ENCODE measurements around the gene MAPK8IP1.
A peak's percentile ranks its signal among the peaks of the same experiment; 100 is the strongest.
"Not testable (repeated sequence)": the region's sequence is repeated elsewhere in the genome, so short reads cannot be mapped to it uniquely, and the experiment has no call there.

Gene MAPK8IP1

DNA sequence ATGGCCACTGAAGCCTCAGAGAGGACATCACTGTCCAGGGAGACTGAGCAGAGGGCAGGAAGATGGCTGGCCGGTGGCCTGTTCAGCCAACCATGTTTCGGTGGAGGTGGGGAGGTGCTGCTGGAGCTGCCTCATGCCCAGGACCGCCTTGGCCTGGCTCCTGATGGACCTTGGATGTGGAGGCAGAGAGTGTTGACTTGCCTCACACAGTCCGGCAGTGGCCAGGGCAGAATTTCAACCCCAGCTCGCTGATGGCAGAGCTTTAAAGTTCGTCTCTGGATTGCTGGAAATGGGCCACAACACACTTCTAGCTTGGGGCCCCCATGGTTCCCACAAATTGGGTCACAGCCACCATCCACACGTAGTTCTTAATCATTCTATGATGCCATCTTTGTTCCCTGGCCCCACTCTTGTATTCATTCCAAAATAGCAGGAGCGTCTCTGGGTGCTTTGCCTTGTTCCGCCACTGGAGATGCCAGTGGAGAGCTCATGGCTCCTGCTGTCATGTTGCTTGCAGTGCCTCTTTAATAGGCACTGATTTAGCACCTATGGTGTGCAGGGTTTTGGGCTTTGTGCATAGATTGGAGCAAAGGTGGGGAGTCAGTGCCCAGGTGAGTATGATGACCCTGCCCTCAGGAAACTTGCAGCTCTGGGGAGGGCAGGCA, 5.6 kb downstream of the MAPK8IP1 start:
- no peak for DNase-seq (ENCODE audit: low read depth)

DNA sequence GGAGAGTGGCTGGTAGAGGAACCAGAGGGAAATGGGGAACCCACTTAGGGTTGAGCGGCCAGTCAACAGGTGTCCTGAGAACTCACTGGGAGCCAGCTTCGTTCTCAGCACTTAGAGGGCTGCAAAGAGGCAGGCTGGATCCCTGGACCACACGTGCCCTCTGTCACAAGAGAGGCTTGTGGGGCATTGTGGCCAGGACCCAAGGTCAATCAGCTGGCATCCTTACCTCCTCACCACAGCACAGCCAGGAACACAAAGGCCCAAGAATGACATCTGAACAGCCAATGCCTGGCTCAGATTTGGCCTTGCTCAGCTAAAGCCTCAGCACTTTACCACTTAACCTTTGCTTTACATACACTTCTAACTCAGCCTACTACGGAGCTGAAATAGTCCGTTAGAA, 7.4 kb downstream of the MAPK8IP1 start:
- no peak for DNase-seq (ENCODE audit: low read depth)

DNA sequence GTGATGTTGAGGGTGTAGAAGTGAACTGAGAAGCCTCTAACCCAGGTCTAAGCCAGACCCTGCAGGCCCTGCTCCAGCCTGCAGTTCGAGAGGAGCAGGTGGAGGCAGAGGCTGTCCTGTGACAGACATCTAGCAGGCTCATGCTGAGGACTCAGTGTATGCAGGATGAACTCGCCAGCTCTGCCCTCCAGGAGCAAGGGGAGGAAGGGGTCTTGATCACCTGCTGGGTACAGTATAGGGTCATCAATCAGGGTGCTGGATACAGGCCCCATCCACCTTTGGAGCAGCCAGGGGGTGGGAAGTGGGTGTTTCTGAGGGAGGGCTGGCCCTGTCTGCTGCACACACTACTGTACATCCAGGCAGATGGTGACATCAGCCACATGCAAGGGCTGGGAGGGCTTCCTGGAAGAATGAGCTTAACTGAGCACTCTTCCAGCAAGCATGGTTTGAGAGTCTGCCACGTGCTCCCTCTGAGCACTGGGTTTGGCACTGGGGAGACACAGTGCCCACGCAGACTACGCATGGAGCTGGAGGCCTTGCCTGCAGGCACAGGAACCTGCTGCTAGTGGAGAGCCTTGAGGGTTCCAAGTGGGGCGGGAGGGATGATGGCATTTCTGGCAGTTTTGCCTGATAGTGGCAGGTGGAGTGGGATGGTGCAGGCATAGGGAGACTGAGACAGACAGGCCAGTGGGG, 9.2 kb downstream of the MAPK8IP1 start:
- DNase-seq (ENCODE audit: low read depth) = no peak

DNA sequence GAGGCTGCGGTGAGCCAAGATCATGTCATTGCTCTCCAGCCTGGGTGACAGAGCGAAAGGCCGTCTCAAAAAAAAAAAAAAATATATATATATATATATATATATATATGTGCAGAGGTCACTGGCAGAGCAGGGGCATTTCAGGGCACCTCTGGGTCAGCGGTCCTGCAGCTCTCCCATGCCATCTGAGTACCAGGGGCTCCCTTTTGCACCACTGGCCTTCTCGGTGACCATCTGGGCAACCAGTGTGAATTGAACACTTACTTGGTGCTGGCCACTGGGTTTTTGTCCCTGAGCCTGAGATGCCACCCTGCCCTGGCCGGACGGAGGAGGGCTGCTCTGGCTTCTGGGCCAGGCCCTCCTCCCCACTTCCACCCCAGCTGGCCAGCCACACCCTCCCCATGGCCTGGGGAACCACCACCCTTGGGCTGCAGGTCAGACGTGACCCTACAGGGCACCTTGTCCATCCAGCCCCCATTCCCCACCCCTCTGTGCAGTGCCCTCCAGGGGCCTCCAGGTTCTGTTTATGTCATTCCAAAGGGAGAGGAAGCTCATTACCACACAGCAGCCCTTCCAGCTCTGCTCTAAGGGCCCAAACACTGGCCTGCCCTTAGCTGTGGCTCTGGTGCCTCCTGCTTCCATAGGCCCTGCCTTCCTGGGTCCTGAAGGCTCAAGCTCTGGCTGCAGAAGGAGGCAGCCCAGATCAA, 10.3 kb downstream of the MAPK8IP1 start:
- DNase-seq (ENCODE audit: low read depth) = no peak

DNA sequence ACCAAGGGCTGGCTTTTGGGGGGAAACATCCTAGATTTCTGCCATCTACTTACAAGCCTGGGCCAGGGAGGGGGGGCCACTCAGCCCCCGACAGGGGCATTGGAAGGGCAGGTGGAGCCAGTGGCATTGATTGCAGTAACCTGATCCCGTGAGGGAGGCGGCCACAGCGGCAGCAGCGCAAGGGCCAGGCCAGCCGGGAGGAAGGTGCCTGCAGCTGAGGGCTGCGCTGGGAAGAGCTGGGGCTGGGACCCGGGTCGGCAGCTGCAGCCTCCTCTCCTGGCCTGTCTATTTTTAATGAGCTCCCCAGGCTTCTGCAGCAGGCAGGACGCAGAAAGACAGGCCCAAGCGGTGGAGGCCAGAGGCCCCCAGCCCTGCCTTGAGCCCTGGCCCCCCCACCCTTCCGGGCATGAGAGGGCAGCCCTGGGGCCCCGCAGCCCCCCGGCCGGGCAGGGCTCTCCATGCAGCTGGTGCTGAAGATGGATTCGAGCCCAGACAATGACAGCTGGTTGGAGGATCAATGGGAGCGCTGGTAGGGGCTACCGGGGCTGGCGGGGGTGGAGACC, 11.1 kb downstream of the MAPK8IP1 start:
- no peak for DNase-seq (ENCODE audit: low read depth)

DNA sequence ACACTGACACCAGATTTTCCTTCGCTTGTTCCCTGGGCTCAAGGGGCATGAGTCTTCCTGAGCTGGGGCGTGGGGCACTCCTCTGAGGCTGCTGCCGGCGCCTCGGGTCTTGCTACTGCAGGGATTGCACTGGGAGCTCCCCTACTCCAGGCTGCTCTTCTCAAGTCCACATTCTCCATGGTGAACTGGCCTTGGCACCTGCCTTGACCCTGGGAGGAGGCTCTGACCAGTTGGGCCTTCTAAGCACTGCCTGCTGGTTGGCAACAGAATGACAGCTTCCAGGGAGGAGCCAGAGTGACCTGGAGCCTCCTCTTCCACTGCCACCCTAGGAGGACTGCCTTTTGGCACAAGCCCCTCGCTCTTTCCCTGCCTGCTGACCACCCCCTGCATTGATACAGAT, 12.1 kb downstream of the MAPK8IP1 start:
- no peak for DNase-seq (ENCODE audit: low read depth)

DNA sequence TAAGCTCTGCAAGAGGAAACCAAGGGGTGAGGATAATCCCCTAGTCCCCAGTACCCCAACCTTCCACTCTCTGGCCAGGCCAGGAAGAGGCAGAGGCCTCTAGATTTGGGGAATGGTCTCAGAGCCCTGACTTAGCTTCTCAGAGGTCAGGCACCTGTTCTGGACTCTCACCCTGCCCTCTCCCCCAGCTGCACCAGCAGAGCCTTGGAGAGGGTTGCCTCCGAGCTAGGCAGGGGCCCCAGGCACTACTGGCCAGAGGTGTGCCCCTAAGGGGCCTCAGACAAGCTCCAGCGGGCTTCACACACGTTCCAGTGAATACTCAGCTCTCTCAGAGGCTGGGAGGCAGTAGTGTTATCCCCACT, 13.6 kb downstream of the MAPK8IP1 start:
- no peak for DNase-seq (ENCODE audit: low read depth)

DNA sequence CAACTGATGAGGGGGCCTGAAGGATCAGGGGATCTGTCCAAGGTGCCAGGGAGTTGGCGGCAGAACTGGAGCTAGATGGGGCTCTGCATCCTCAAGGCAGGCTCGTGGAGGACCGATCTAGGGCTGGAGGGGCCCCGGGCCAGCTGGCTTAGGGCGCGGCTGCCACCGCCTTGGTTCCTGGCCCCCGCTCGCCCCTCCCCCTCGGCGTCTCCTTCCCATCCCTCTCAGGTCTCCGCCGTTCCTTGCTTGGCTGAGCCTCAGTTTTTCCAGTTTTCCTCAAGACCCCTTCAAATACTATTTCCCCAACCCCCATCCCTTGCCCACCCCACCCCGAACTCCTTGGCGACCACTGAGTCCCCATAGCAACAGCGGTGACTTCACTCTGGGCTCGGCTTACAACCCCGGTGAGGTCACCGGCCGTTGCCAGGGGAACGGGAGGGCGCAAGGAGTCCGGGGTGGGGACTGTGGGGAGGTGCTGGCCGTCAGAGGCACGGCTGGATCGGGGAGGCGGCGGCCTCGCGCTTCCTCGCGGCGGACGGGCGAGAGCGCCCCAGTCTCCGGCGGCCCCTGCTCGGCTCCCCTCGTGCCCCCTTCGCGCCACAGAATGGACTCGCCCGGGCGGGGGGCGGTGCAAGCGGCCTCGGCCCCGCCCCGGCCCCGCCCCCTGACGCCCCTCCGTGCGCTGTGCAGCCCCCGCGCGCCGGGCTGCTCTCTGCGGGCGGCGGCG, 14.2 kb downstream of the MAPK8IP1 start:
- DNase-seq (ENCODE audit: low read depth) = peak; percentile 55

DNA sequence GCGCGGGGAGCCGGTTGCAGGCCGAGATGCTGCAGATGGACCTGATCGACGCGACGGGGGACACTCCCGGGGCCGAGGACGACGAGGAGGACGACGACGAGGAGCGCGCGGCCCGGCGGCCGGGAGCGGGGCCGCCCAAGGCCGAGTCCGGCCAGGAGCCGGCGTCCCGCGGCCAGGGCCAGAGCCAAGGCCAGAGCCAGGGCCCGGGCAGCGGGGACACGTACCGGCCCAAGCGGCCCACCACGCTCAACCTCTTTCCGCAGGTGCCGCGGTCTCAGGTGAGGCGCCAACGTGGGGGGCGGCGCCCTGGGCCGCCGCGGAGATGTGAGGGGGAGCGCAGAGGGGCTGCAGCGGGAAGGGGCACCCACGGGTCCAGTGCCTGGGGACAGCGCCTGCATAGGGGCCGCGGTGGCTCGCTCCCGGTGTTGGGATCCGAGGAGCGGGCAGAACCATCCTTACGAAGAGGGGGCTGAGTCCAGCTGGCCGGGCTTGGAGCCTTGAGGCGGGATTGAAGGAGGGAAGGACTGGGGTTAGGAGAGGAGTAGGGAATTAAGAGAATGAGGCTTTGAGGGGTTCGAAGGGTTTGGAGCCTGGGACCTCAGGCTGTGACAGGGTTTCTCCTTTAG, 14.8 kb downstream of the MAPK8IP1 start:
- not testable (repeated sequence) for DNase-seq (ENCODE audit: low read depth)

DNA sequence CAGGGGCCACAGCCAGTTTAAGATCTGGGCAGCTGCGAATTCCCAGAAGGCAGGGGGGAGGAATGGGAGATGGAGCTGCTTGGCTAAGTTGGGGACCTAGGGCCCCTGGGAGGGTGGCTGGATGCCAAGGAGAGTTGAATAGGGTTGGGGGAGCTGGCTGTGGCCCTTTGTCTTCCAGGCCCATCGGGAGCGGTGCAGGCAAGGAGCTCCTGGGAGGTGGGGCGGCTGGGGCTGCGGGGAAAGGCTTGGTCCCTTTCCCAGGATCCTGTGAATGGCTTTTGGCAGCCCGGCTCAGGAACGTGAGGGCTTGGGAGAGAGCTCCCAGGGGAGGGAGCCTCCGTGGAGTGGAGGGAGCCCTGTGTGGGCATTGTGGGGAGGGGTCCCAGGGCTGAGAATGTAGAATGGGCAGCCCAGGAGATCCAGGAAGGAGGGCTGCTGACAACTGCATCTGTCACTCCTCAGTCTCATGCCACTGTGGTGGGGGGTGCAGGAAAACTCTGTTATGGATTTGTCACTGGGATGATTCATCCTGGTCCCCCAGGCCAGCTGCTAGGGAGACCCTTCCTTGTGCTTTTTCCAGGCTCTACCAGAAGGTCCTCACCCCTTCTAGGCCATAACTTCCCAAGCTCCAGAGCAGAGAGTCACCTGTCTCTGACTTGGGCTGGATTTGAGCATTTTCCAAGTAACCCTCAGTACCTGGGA, 15.6 kb downstream of the MAPK8IP1 start:
- DNase-seq (ENCODE audit: low read depth) = no peak

DNA sequence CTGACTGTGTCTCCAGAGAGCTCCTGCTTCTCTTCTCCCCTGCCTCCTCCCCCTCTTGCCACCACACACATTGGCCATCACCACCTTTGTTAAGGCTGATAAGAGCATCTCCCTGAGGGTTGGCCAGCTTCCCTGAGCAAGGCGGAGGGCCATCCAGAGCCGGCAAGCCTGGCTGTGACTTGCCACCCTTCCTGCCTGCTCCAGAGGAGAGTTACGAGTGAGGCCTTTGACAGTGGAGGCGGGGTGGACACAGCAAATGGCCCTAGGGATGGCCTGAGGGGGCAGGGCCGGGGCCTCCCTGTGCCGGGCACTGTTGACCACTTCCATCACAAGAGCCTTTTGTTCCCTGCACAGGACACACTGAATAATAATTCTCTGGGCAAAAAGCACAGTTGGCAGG, 16.2 kb downstream of the MAPK8IP1 start:
- DNase-seq (ENCODE audit: low read depth) = no peak

DNA sequence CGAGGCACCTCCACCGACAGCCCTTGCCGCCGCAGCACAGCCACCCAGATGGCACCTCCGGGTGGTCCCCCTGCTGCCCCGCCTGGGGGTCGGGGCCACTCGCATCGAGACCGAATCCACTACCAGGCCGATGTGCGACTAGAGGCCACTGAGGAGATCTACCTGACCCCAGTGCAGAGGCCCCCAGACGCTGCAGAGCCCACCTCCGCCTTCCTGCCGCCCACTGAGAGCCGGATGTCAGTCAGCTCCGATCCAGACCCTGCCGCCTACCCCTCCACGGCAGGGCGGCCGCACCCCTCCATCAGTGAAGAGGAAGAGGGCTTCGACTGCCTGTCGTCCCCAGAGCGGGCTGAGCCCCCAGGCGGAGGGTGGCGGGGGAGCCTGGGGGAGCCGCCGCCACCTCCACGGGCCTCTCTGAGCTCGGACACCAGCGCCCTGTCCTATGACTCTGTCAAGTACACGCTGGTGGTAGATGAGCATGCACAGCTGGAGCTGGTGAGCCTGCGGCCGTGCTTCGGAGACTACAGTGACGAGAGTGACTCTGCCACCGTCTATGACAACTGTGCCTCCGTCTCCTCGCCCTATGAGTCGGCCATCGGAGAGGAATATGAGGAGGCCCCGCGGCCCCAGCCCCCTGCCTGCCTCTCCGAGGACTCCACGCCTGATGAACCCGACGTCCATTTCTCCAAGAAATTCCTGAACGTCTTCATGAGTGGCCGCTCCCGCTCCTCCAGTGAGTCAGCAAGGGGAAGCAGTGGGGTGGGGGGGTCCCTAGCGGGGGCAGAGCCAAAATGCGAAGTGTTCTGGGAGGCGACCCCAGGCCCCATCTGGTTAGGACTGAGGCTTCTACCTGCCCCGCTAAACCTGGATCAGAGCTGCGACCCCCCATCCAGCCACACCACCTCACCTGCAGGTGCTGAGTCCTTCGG, 17.3 kb downstream of the MAPK8IP1 start:
- DNase-seq (ENCODE audit: low read depth) = no peak

DNA sequence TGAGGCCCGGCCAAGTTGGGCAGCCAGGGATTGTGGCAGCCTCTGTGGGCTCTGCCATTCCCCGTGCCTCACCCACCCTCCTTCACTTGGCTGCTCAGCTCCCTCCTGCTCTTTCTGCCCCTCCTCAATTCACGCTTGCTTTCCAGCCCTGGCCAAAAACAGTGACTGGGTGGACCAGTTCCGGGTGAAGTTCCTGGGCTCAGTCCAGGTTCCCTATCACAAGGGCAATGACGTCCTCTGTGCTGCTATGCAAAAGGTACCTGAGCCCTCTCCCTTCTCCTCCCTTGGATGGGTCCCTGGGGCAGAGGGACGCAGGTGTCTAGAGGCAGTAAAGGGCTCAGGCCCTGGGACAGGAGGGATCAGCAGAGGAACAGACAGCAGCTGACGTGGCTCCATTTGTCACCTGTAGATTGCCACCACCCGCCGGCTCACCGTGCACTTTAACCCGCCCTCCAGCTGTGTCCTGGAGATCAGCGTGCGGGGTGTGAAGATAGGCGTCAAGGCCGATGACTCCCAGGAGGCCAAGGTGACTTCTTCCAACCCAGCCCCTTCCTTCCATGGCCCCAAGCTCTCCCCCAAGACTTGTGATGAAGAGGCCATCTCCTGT, 19.0 kb downstream of the MAPK8IP1 start:
- DNase-seq (ENCODE audit: low read depth) = no peak

DNA sequence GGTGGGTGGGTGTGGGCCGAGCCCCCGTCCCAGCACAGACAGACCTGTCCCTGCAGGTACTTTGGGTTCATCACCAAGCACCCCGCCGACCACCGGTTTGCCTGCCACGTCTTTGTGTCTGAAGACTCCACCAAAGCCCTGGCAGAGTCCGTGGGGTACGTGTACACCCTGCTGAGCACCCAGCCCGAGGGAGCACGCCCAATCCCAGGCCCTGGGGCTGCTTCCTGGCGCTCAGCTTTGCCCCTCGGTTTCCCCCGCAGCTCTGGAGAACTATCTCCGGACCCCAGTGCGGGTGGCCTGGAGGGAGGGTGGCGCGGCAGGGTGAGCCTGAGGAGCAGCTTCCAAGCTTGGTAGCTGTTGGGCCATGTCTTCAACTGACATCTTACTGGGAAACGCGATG, 19.6 kb downstream of the MAPK8IP1 start:
- DNase-seq (ENCODE audit: low read depth) = no peak

DNA sequence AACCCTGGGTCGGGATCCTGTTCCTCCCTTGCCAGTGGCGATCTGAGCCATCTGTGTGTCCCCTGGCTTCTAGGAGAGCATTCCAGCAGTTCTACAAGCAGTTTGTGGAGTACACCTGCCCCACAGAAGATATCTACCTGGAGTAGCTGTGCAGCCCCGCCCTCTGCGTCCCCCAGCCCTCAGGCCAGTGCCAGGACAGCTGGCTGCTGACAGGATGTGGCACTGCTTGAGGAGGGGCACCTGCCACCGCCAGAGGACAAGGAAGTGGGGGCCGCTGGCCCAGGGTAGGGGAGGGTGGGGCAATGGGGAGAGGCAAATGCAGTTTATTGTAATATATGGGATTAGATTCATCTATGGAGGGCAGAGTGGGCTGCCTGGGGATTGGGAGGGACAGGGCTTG, 20.1 kb downstream of the MAPK8IP1 start:
- not testable (repeated sequence) for DNase-seq (ENCODE audit: low read depth)

DNA sequence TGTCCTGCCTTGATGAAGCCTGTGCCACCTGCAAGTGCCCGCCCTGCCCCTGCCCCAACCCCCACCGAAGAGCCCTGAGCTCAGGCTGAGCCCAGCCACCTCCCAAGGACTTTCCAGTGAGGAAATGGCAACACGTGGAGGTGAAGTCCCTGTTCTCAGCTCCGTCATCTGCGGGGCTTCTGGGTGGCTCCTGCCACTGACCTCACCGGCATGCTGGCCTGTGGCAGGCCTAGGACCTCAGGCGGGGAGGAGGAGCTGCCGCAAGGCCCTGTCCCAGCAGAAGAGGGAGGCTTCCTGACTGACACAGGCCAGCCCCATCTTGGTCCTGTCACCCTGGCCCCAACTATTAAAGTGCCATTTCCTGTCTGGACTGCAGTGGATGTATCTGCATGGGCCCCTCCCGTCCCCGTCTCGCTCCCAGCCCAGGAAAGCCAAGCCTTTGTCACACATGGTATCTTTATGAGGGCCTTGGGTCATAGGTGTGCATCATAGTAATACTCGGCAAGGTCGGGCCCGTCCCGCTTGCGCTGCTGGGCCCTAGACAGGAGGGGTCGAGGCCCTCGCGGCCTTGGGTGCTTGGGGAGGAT, 20.7 kb downstream of the MAPK8IP1 start:
- no peak for DNase-seq (ENCODE audit: low read depth)

DNA sequence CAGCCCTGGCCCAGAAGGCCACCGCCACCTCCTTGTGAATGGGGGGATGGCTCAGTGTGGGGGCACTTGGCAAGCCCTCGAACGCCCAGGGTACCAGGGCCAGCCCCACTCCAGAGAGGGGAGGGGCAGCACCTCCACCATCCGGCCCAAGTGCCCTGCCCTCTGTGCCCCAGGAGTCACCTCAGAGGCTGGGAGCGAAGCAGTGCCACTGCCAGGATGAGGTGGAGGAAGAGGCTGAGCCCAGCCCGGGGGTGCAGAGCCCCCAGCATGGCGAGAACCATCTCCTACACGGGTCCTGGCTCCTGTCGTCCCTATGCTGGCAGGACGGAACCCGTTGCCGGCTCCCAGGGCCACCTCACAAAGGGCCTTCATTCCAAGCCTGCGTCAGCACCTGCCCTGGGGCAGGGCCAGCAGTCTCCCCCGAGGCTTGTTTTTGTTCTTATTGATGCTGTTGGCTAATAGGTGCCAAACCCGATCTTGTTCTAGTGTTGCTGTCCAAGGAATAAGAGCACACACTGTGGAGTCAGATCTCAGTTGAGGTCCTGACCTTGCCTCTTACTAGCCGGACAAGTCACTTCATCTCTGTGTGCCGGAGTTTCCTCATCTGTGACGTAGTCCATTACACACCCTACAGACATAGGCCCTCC, 21.6 kb downstream of the MAPK8IP1 start, which contains the start of gene FREY1:
Gene FREY1, minus strand, starts transcription at position 307 of the 647 bp plus-strand sequence. Its CDS starts 26 bp downstream, at position 281.
- DNase-seq (ENCODE audit: low read depth) = no peak

DNA sequence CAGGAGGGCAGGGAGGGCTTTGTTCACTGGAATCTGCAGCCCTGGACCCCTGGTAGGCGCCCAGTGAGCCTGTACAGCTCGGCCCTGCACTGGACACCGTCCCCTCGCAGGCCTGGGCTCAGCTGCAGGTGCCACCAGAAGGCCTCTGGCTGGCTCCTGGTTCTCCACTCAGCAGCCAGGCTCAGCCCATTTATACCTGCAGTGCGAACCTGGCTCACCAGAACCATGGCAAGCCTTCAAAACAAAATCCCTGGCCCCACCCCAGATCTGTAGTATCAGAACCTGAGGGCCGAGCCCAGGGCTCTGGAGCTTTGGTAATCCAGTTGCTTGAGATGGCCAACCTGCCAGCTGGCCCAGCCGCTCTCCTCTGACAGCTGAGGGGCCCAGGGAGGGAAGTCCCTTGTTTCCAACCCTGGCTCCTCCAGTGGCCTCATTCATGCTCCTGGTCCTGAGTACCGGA, 22.5 kb downstream of the MAPK8IP1 start:
- no peak for DNase-seq (ENCODE audit: low read depth)
